ENCODE results near the gene PSMB2. TPM values are rescaled to one million over a fixed set of nuclear protein-coding genes. Genes with fewer than 3 reads are reported as not detected.

Gene PSMB2
- total and polyA plus RNA-seq, 2 donors from 2014 or later: 44.1 to 78.0 TPM

- FAIRE-seq (no peak), DNase-seq (no peak)
- H3K9me3 ChIP-seq (ENCODE audit: control insufficient read depth in 2 of 3, insufficient read depth in 1 of 3, low read length in 3 of 3): no peaks in the 10 kb centered on the region
- H3K4me1 ChIP-seq (ENCODE audit: control insufficient read depth in 2 of 3, insufficient read depth in 2 of 3, low read depth in 1 of 3, low read length in 3 of 3): no peaks in the 10 kb centered on the region
- TF ChIP-seq CTCF (IDR thresholded peaks at IDR 0.05; ENCODE audit: borderline replicate concordance, extremely low read depth, insufficient read depth): no peak
- no peak overlapping the region for H3K4me3 ChIP-seq (ENCODE audit: low read length in 3 of 3)
- intact Hi-C loops (cut with DNase I): no loop called here
- H3K27me3 ChIP-seq (ENCODE audit: control insufficient read depth, insufficient read depth, low read length): no peaks in the 10 kb centered on the region
- no peaks in the 10 kb centered on the region for H3K36me3 ChIP-seq (ENCODE audit: control insufficient read depth in 2 of 3, insufficient read depth in 3 of 3, low read length in 3 of 3)
- H3K27ac ChIP-seq (ENCODE audit: low read depth in 2 of 2, low read length in 2 of 2): no peak overlapping the region
- H3K9ac ChIP-seq (ENCODE audit: low read length in 3 of 3): no peak overlapping the region
These were observed 32.8 kb upstream of the PSMB2 start for GRCh38 chr1:35674111-35674510.

- FAIRE-seq: no peak
- H3K9me3 ChIP-seq (ENCODE audit: control insufficient read depth in 2 of 3, insufficient read depth in 1 of 3, low read length in 3 of 3): no peaks in the 10 kb centered on the region
- no peak overlapping the region for H3K9ac ChIP-seq (ENCODE audit: low read length in 3 of 3)
- H3K4me1 ChIP-seq (ENCODE audit: control insufficient read depth in 2 of 3, insufficient read depth in 2 of 3, low read depth in 1 of 3, low read length in 3 of 3): no peaks in the 10 kb centered on the region
- no peak overlapping the region for H3K4me3 ChIP-seq (ENCODE audit: low read length in 3 of 3)
- H3K36me3 ChIP-seq (ENCODE audit: control insufficient read depth in 2 of 3, insufficient read depth in 3 of 3, low read length in 3 of 3): no peaks in the 10 kb centered on the region
- no peak overlapping the region for H3K27ac ChIP-seq (ENCODE audit: low read depth in 2 of 2, low read length in 2 of 2)
- intact Hi-C loops (cut with DNase I): no loop called here
- TF ChIP-seq CTCF (IDR thresholded peaks at IDR 0.05; ENCODE audit: borderline replicate concordance, extremely low read depth, insufficient read depth): no peak
- no peaks in the 10 kb centered on the region for H3K27me3 ChIP-seq (ENCODE audit: control insufficient read depth, insufficient read depth, low read length)
- no peak for DNase-seq
These were observed 30.8 kb upstream of the PSMB2 start for GRCh38 chr1:35672116-35672515.

GRCh38 chr1:35668506-35668905 is 27.2 kb upstream of the PSMB2 start:
- H3K4me3 ChIP-seq (ENCODE audit: low read length in 3 of 3): no peak overlapping the region
- no peaks in the 10 kb centered on the region for H3K36me3 ChIP-seq (ENCODE audit: control insufficient read depth in 2 of 3, insufficient read depth in 3 of 3, low read length in 3 of 3)
- TF ChIP-seq CTCF (IDR thresholded peaks at IDR 0.05; ENCODE audit: borderline replicate concordance, extremely low read depth, insufficient read depth): no peak
- intact Hi-C loops (cut with DNase I): no loop called here
- no peak for DNase-seq
- no peaks in the 10 kb centered on the region for H3K9me3 ChIP-seq (ENCODE audit: control insufficient read depth in 2 of 3, insufficient read depth in 1 of 3, low read length in 3 of 3)
- no peaks in the 10 kb centered on the region for H3K27me3 ChIP-seq (ENCODE audit: control insufficient read depth, insufficient read depth, low read length)
- no peak for FAIRE-seq
- no peaks in the 10 kb centered on the region for H3K4me1 ChIP-seq (ENCODE audit: control insufficient read depth in 2 of 3, insufficient read depth in 2 of 3, low read depth in 1 of 3, low read length in 3 of 3)
- no peak overlapping the region for H3K27ac ChIP-seq (ENCODE audit: low read depth in 2 of 2, low read length in 2 of 2)
- no peak overlapping the region for H3K9ac ChIP-seq (ENCODE audit: low read length in 3 of 3)

GRCh38 chr1:35666916-35667315 is 25.6 kb upstream of the PSMB2 start:
- no peak for DNase-seq
- Histone ChIP-seq H3K4me3 (ENCODE audit: low read length in 3 of 3) (no peak overlapping the region), H3K27ac (ENCODE audit: low read depth in 2 of 2, low read length in 2 of 2) (no peak overlapping the region), H3K9me3 (ENCODE audit: control insufficient read depth in 2 of 3, insufficient read depth in 1 of 3, low read length in 3 of 3) (no peaks in the 10 kb centered on the region), H3K27me3 (ENCODE audit: control insufficient read depth, insufficient read depth, low read length) (no peaks in the 10 kb centered on the region), H3K4me1 (ENCODE audit: control insufficient read depth in 2 of 3, insufficient read depth in 2 of 3, low read depth in 1 of 3, low read length in 3 of 3) (no peaks in the 10 kb centered on the region), H3K9ac (ENCODE audit: low read length in 3 of 3) (no peak overlapping the region), H3K36me3 (ENCODE audit: control insufficient read depth in 2 of 3, insufficient read depth in 3 of 3, low read length in 3 of 3) (no peaks in the 10 kb centered on the region)
- FAIRE-seq: no peak
- no peak for TF ChIP-seq CTCF (IDR thresholded peaks at IDR 0.05; ENCODE audit: borderline replicate concordance, extremely low read depth, insufficient read depth)
- intact Hi-C loops (cut with DNase I): no loop called here
